HEK293 (cell line): ENCODE data around the gene TNKS2.
"Not testable (repeated sequence)": the region's sequence is repeated elsewhere in the genome, so short reads cannot be mapped to it uniquely, and the experiment has no call there.

ENCODE experiments used
- CTCF ChIP-seq: fragments of 450-650 bp; formaldehyde crosslinking; IDR thresholded peaks from 2 replicates; pipeline ENCODE4 v1.5.1; 2016; ENCODE audit warnings: missing biosample characterization, missing genetic modification characterization
- YY1 ChIP-seq: fragments of 450-650 bp; formaldehyde crosslinking; IDR thresholded peaks from 2 replicates; pipeline ENCODE4 v1.5.1; 2018; ENCODE audit warnings: missing biosample characterization, missing genetic modification characterization
- ZNF610 ChIP-seq: fragments of 450-650 bp; formaldehyde crosslinking; IDR thresholded peaks from 2 replicates; pipeline ENCODE4 v1.5.1; 2016; ENCODE audit warnings: missing biosample characterization, missing genetic modification characterization, borderline replicate concordance

- not testable (repeated sequence) for TF ChIP-seq CTCF, YY1, ZNF610 (tag by site-specific recombination)
These were observed 9.0 kb downstream of the TNKS2 start for GRCh38 chr10:91807264-91807663.
